ENCODE measurements around the gene PIAS1. TPM values are rescaled to one million over a fixed set of nuclear protein-coding genes. Genes with fewer than 3 reads are reported as not detected.

PIAS1 gene
- total RNA-seq, 1 experiment from 2014 or later: 29.7 TPM

- no peak overlapping the region for H3K4me3 Mint-ChIP-seq
- CTCF ChIA-PET: no interaction called here
Observed at GRCh38 chr15:68061171-68061570, 7.1 kb downstream of the PIAS1 start.

GRCh38 chr15:68061602-68062001, 7.5 kb downstream of the PIAS1 start:
- no peak overlapping the region for H3K4me3 Mint-ChIP-seq
- CTCF ChIA-PET: interaction anchor here (1.4 kb wide), 1 partner anchor 7 kb away, joined by 5 read pairs; the partner anchor contains the start of gene PIAS1
- H3K4me1 Mint-ChIP-seq: peaks cover 44% of the 10 kb centered on the region
- no peaks in the 10 kb centered on the region for H3K27me3 Mint-ChIP-seq (ENCODE audit: low read depth)
- DNase-seq (ENCODE audit: low spot score) (no peak), ATAC-seq (no peak)
- no peak for TF ChIP-seq STAT6 (CRISPR knock-in tag; conservative IDR thresholded peaks at IDR 0.05; ENCODE audit: low read depth)
- TF ChIP-seq USF2 (CRISPR knock-in tag; IDR thresholded peaks at IDR 0.05): no peak
- no peak for TF ChIP-seq FOXJ3 (CRISPR knock-in tag; IDR thresholded peaks at IDR 0.05; ENCODE audit: borderline replicate concordance)
- no peak for TF ChIP-seq PRRX2 (CRISPR knock-in tag; IDR thresholded peaks at IDR 0.05)
- TF ChIP-seq JUN (CRISPR knock-in tag; IDR thresholded peaks at IDR 0.05): no peak
- TF ChIP-seq ZNF317 (CRISPR knock-in tag; IDR thresholded peaks at IDR 0.05; ENCODE audit: borderline replicate concordance, low read depth): no peak
- TF ChIP-seq MXD4 (CRISPR knock-in tag; IDR thresholded peaks at IDR 0.05; ENCODE audit: borderline replicate concordance): no peak
- no peak for TF ChIP-seq ZNF138 (CRISPR knock-in tag; conservative IDR thresholded peaks at IDR 0.05)
- no peak for TF ChIP-seq ZNF512 (CRISPR knock-in tag; IDR thresholded peaks at IDR 0.05; ENCODE audit: borderline replicate concordance)
- TF ChIP-seq ATF6 (CRISPR knock-in tag; IDR thresholded peaks at IDR 0.05): no peak
- no peak for TF ChIP-seq ZNF219 (CRISPR knock-in tag; IDR thresholded peaks at IDR 0.05; ENCODE audit: borderline replicate concordance)
- H3K36me3 Mint-ChIP-seq: no peaks in the 10 kb centered on the region
- peak overlapping the region; percentile 48; the same call in 1 of the 2 replicates for H3K27ac Mint-ChIP-seq
- no peaks in the 10 kb centered on the region for H3K9me3 Mint-ChIP-seq
- POLR2A ChIA-PET: no interaction called here

More at GRCh38 chr15:68061171-68061570, 7.1 kb downstream of the PIAS1 start:
- DNase-seq (ENCODE audit: low spot score) (no peak), ATAC-seq (no peak)
- peaks cover 48% of the 10 kb centered on the region for H3K4me1 Mint-ChIP-seq
- no peaks in the 10 kb centered on the region for H3K27me3 Mint-ChIP-seq (ENCODE audit: low read depth)
- no peaks in the 10 kb centered on the region for H3K9me3 Mint-ChIP-seq
- H3K27ac Mint-ChIP-seq: peak overlapping the region; percentile 28
- POLR2A ChIA-PET: no interaction called here
- TF ChIP-seq PRRX2 (CRISPR knock-in tag; IDR thresholded peaks at IDR 0.05) (no peak), ZMAT4 (CRISPR knock-in tag; IDR thresholded peaks at IDR 0.05) (no peak), ZNF121 (CRISPR knock-in tag; IDR thresholded peaks at IDR 0.05) (no peak), TCF7 (CRISPR knock-in tag; IDR thresholded peaks at IDR 0.05; ENCODE audit: low read depth) (no peak), CBFB (CRISPR knock-in tag; IDR thresholded peaks at IDR 0.05; ENCODE audit: low read depth) (no peak), SMAD3 (CRISPR knock-in tag; IDR thresholded peaks at IDR 0.05; ENCODE audit: borderline replicate concordance) (no peak), PREB (CRISPR knock-in tag; IDR thresholded peaks at IDR 0.05; ENCODE audit: borderline replicate concordance) (no peak), ZNF219 (CRISPR knock-in tag; IDR thresholded peaks at IDR 0.05; ENCODE audit: borderline replicate concordance) (no peak), ZNF423 (CRISPR knock-in tag; IDR thresholded peaks at IDR 0.05) (no peak), FOXK1 (CRISPR knock-in tag; IDR thresholded peaks at IDR 0.05) (no peak)
- H3K36me3 Mint-ChIP-seq: no peaks in the 10 kb centered on the region

Measured in WTC11 (cell line).